ENCODE results near the gene BICDL2.

GRCh38 chr16:2981899-2982250 lies 54.9 kb downstream of the BICDL2 start:
- TF ChIP-seq CTCF (conservative IDR thresholded peaks at IDR 0.05; ENCODE audit: low read depth, low read length), result no peak
- TF ChIP-seq EZH2 (IDR thresholded peaks at IDR 0.05; ENCODE audit: borderline replicate concordance, low read depth, low read length, poor library complexity, severe bottlenecking), result no peak

Measured in A673 (cell line).